Superior temporal gyrus (tissue), 1 donor: Measurements from ENCODE around the gene KCNIP2.
A peak's percentile ranks its signal among the peaks of the same experiment; 100 is the strongest.

Experiments used
- DNase-seq: peaks from one replicate; pipeline ENCODE4 v3.0.0-alpha.2; 2016; ENCODE audit errors: extremely low spot score

The KCNIP2 gene

DNA sequence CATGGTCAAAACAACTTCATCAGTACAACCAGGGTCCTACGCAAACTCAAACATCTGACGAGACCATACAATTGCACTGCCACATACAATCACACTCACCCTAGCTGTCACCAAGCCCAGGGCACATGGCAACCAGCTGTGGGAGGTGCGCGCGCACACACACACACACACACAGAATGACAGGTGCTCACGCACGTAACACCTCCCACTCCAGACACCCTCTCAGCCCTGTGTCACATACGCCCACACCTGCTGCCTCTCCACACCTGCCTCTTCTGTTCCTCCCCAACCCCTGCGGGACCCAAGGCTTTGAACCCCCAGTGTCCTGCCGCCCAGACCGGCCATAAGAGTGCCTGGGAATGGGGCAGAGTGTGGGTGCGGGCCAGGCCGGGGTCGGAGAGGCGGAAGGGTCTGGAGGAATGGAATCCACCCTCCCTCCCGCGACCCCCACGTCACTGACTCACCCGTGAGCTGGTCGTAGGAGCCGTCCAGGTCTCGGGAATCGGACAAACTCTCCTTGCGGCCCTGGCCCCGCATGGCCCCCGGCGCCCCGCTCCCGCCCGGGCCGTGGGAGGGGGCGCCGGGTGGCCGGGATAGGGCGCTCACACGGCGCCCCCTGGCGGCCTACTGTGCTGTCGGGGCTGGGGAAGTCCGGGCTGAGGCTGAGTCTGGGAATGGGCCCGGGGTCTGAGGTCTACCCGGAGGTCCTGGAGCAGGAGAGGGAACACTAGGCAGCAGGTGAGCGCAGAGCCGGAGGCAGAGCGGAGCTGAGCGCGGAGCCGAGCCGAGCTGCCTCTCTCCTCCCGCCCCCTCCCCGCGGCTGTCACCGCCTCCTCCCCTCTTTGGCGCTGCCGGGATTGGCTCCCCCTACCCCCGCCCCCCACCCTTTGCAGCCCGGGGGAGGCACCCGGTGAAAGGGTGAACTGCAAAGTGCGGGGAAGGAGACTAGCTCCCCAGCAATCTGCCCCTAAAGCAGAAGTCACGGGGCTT is at the start of gene KCNIP2:
TSS of gene KCNIP2 (minus strand) at position 769 of the 990 bp plus-strand sequence. CDS start at position 537, 232 bp downstream.
- DNase-seq: no peak

DNA sequence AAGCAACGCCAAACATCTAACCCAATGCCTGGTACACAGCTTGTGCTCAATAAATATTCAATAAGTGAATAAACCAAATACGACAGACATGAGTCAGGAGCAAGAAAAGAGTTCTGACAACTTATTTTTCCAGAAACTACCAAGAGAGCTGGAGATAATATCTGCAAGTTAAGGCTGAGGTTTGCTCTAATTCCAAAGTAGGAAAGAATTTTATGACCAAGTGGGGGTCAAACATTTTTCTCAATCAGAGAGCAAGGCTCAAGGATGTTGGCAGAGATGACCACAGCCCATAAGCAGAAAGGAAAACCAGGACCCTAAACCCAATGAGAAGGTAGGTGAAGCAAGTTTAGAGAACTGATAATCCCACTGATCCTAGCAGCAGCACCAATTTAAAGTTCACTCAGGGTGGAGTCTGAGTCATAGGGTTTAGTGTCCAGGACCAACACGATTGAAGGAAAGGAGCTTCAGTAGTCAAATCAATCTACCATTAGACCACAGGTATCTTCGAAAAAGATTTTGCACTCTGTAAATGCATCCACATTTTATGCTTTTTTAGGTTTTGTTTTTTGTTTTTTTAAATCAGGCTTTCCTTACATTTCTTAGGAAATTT is 49.3 kb upstream of the KCNIP2 start:
- DNase-seq: no peak

DNA sequence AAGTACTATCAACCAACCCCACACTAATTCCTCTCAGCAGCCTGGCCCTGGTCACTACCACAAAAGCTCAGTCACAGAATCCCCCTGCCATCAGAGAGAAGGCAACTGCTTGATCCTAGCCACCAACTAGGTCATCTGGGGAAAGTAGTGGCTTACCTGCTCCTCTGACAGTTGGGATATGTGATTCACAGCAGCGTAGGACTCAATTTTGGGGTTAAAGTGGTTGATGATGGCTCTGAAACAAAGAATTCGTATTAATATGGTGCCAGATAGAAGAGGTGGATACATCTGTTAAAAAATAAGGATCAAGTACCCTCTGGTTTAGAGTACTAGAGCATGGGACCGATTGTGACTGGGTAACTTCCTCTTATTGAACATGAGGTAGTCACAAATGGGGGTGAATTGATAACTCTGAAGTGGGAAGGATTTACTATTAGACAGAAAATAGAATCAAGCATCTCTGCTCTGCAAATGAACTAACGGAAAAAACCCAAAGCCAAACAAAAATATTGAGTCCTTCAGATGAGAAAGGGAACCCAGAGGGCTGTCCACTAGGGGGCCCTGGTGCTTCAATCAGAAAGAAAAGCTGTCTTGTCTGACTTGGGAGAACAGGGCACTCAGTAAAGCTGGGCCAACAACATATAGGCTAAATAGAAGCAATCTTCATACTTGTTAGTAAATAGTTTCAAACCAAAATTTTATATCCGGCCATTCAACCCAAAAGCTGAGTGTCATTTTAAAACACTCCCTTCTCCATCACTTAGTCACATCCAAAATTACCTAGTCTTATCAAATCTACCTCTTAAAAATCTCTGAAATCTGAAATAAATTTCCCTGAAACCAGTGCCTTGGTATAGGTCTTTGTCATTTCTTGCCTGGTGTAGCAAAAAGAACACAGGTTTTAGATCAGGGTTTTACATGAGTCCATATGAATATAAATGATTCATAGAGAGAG is 45.9 kb upstream of the KCNIP2 start:
- peak; percentile 95 for DNase-seq

- peak; percentile 64 for DNase-seq
Measured at GRCh38 chr10:101888251-101888949, 44.8 kb upstream of the KCNIP2 start.

DNA sequence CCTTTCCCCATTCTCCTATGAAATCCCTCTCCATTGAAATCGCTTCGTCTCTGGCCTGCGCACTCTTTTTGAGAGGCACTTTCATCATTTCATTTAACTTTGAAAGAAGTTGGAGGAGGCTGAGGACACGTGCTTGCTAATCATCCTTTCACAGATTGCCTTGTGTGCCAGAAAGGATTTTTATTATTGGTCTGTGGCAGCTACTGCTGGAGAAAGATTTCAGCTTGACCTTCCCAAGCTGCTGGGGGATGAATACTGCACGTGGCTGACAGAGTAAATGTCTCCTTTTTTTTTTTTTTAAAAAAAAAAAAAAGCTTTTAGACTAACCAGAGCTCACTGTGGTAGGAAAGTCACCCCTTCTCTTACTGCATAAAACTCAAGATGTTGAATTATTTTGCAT is 44.2 kb upstream of the KCNIP2 start:
- no peak for DNase-seq

- no peak for DNase-seq
Measured at GRCh38 chr10:101886521-101887312, 43.1 kb upstream of the KCNIP2 start.

- DNase-seq: no peak
Measured at GRCh38 chr10:101881036-101881774, 37.6 kb upstream of the KCNIP2 start.

DNA sequence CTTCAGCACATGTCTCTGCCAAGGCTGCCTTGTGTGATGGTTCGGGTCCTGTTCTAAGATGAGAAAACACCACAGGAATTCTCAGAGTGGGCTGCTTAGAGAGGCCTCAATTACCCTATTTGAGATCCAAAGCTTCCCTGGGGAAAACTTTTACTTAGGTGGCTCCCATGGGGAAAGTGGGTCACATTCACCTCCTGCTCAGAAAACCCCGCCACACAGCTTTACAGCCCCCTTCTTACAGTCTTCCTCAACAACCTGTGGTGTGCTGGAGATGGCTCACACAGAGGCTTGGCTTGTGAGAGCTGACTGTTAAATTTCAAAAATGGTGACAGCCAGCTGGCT is 36.6 kb upstream of the KCNIP2 start:
- no peak for DNase-seq

DNA sequence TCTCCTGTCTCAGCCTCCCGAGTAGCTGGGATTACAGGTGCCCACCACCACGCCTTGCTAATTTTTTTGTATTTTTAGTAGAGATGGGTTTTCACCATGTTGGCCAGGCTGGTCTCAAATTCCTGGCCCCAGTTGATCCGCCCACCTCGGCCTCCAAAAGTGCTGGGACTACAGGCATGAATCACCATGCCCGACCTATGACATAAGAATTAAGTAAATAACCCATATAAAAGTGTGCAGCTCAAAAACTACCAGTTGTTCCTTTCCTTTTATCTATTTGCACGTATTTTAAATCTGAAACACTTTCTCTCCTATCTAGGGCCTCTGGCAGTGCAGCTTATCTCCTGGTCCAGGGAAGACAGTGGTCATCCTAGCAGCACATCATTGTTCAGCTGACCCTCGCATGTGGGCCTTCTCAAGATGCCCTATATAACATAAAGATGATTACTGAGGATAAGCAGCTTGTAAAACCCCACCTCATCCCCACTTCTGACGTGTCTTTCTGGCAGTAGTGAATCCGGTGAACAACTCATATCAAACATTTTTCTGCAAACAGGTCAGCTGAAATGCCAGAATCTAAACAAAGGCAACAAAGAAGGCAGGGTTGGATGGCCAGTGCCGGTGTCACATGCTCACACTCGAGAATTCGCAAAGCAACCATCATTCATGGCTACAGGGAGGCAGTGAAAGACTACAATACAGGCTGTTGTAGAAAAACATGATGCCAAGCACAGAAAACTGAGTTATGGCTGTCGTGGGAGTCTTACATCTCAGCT is 36.0 kb upstream of the KCNIP2 start:
- peak; percentile 77 for DNase-seq

GRCh38 chr10:101878869-101879268 is 35.3 kb upstream of the KCNIP2 start:
- no peak for DNase-seq

DNA sequence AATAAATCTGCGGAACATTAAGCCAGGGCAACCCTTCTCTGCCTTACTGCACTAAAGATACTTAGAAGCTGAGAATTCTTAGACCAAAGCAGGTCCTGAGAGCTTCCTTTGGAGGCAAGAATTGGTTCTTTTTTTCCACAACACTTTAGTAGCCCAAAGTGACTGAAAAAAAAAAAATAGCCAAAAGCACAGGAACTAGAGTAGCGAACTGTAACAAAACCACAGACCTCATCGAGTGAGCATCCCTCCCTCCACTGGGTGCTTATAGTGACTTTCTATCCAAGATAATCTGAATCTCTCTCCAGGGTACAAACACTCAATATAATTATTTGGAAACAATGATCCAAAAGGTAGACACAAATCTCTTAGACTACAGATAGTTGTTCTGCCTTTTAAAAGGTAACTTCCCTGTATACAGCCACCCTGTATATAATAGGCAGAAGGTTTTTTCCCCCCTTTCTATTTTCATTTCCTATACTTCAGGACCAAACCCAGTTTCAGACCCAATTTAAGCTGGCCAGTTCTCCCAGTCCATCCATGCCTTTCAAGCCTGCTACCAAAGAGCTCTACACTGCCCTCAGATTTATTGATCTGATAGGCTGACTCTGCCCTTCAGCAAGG is 31.6 kb upstream of the KCNIP2 start:
- DNase-seq: no peak

GRCh38 chr10:101874252-101874651 is 30.7 kb upstream of the KCNIP2 start:
- DNase-seq: no peak

- DNase-seq: no peak
Measured at GRCh38 chr10:101867931-101868330, 24.3 kb upstream of the KCNIP2 start.

- DNase-seq: no peak
Measured at GRCh38 chr10:101859530-101859929, 15.9 kb upstream of the KCNIP2 start.

- no peak for DNase-seq
Measured at GRCh38 chr10:101858723-101859500, 15.3 kb upstream of the KCNIP2 start.

DNA sequence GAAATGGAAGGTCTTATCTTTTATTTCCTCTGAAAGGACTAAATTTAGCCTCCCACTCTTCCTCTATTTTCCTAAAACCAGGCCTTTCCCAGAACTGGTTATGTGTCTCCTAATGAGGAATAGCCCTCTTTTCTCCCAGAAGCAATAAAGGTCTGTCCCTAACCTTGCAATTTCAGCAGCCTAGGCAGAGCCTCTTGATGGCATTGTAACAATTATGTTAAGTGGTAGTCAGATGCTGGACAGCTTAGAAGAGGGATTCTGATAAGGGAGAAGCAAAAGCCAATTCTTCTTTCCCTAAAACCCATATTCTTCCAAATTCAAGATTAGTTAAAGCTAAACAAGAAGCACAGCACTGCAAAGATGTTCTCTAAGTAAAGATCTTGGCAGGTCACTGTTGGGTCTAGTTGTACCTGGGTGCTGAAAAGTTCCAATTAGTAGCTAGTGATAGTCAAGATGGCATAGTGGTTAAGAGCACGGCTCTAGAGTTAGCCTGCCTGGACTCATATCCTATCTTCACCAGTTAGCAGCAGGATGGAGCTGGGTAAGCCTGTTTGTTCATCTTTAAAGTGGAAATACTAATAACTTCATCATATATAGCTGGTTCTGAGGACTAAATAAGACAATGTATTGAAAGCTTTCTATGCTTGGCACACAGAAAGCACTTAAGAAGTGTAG is 14.3 kb upstream of the KCNIP2 start:
- no peak for DNase-seq

DNA sequence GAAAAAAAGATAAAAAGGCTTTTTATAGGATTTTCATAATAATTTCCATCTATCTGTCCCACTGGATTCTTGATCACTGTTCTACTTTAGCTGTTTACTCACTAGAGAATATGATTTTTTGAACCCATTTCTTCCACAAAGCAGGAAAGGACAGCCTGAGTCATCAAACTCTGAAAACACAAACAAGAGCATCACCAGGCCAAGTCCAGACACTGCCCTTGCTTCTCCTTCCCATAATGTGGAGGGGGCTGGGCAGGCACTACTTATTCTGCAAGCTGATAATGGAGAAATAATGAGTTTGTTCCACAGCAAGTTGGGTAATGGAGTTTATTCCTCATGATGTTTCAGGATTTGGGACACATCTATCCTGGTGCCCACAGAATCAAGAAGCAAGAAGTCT is 13.0 kb upstream of the KCNIP2 start:
- no peak for DNase-seq
